ENCODE data around the gene OPN1MW2.
"Not testable (repeated sequence)": the region's sequence is repeated elsewhere in the genome, so short reads cannot be mapped to it uniquely, and the experiment has no call there.

Gene OPN1MW2

DNA sequence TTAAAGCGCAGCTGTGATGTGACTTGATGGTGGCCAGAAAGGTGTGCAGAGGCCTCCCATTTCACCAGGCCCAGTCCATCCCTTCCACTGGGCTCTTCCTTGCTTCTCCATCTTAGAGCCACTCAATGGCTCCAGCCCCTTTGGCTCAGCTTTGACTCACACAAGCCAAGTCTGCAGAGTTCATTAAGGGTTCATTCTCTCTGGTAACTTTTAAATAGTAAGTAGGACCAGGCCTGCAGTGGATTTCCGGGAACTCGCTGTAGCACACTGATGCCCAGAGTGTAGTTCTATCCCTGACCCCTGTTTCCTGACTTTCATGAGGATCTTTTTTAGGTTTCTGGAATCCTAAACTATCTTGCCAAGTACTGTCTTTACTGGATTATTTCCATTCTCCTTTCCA lies 49.7 kb downstream of the OPN1MW2 start:
- DNase-seq (ENCODE audit: low read depth) = not testable (repeated sequence)
